Naive B cell (primary cell): ENCODE results near the gene LPIN2. TPM values are rescaled to one million over a fixed set of nuclear protein-coding genes. Genes with fewer than 3 reads are reported as not detected.
A peak's percentile ranks its signal among the peaks of the same experiment; 100 is the strongest.

Source experiments
- ATAC-seq, 2 donors: fragments of 150-1000 bp; cut with Tn5 transposase; 2 replicates each; pipeline ENCODE4 v1.10.0; 2021; ENCODE audit warnings: low read depth in 2 of 2, mild to moderate bottlenecking in 2 of 2, moderate library complexity in 2 of 2
- DNase-seq: peaks from one replicate; pipeline ENCODE4 v3.0.0; 2022
- H3K27ac Mint-ChIP-seq, 6 donors: one replicate each; pipeline ENCODE4 v1.8.0; 2020 to 2022; ENCODE audit warnings: mild to moderate bottlenecking in 6 of 6, mixed read lengths in 6 of 6, moderate library complexity in 5 of 6, inconsistent platforms in 2 of 6
- H3K27me3 Mint-ChIP-seq, 3 donors: one replicate each; pipeline ENCODE4 v1.8.0; 2021 to 2022; ENCODE audit warnings: mixed read lengths in 3 of 3, mild to moderate bottlenecking in 1 of 3
- H3K36me3 Mint-ChIP-seq, 2 donors: one replicate each; pipeline ENCODE4 v1.8.0; 2020 to 2022; ENCODE audit warnings: mixed read lengths in 2 of 2, inconsistent platforms in 1 of 2, mild to moderate bottlenecking in 1 of 2
- H3K4me1 Mint-ChIP-seq, 3 donors: one replicate each; pipeline ENCODE4 v1.8.0; 2020 to 2022; ENCODE audit warnings: mixed read lengths in 3 of 3, inconsistent platforms in 1 of 3, mild to moderate bottlenecking in 1 of 3, moderate library complexity in 1 of 3
- H3K4me3 Mint-ChIP-seq, 8 donors: one replicate each; pipeline ENCODE4 v1.8.0; 2020 to 2022; ENCODE audit warnings: mild to moderate bottlenecking in 8 of 8, mixed read lengths in 8 of 8, moderate library complexity in 8 of 8, inconsistent platforms in 2 of 8
- H3K9me3 Mint-ChIP-seq, 7 donors: one replicate each; pipeline ENCODE4 v1.8.0; 2020 to 2022; ENCODE audit warnings: mixed read lengths in 7 of 7, mild to moderate bottlenecking in 5 of 7, inconsistent platforms in 2 of 7, moderate library complexity in 1 of 7
- polyA plus RNA-seq, 6 donors: library from polyadenylated mRNA; unstranded; fragments of 300-500 nt; fragmentation: Illumina TruSeq; gene quantifications; one replicate each; pipeline ENCODE4 v1.2.3, GENCODE V29; 2021; ENCODE audit warnings: low read depth in 6 of 6

LPIN2 gene
- polyA plus RNA-seq, 6 donors from 2014 or later, result 1.6 to 15.4 (median 8.1) TPM

GRCh38 chr18:2994020-2994589, 18.8 kb downstream of the LPIN2 start:
- no peak for ATAC-seq
- no peak for DNase-seq
- Mint-ChIP-seq H3K27me3 (no peaks in the 10 kb centered on the region), H3K9me3 (no peaks in the 10 kb centered on the region), H3K27ac (no peak overlapping the region), H3K4me1 (peaks cover 13 to 23% (median 23%) of the 10 kb centered on the region in 3 donors), H3K4me3 (peak overlapping the region in 1 of 8 donors; percentile 70), H3K36me3 (no peaks in the 10 kb centered on the region)

GRCh38 chr18:2992995-2993877, 19.7 kb downstream of the LPIN2 start:
- Mint-ChIP-seq H3K27me3 (no peaks in the 10 kb centered on the region), H3K4me1 (peaks cover 10 to 20% (median 18%) of the 10 kb centered on the region in 3 donors), H3K4me3 (no peak overlapping the region), H3K9me3 (no peaks in the 10 kb centered on the region), H3K36me3 (no peaks in the 10 kb centered on the region), H3K27ac (no peak overlapping the region)
- no peak for ATAC-seq
- DNase-seq, result no peak

- no peaks in the 10 kb centered on the region for H3K27me3 Mint-ChIP-seq
- ATAC-seq (no peak), DNase-seq (no peak)
- peaks cover 8 to 18% (median 12%) of the 10 kb centered on the region in 3 donors for H3K4me1 Mint-ChIP-seq
- H3K27ac Mint-ChIP-seq, result no peak overlapping the region
- no peaks in the 10 kb centered on the region for H3K36me3 Mint-ChIP-seq
- H3K9me3 Mint-ChIP-seq, result no peaks in the 10 kb centered on the region
- H3K4me3 Mint-ChIP-seq, result no peak overlapping the region
Observed at GRCh38 chr18:2990956-2991640, 21.8 kb downstream of the LPIN2 start.

- H3K9me3 Mint-ChIP-seq, result no peaks in the 10 kb centered on the region
- peak overlapping the region in 1 of 8 donors; percentile 13 for H3K4me3 Mint-ChIP-seq
- no peaks in the 10 kb centered on the region for H3K36me3 Mint-ChIP-seq
- peak overlapping the region in 2 of 6 donors; percentile 42 to 52 for H3K27ac Mint-ChIP-seq
- no peak for ATAC-seq
- H3K4me1 Mint-ChIP-seq, result peaks cover 19 to 22% (median 21%) of the 10 kb centered on the region in 3 donors
- H3K27me3 Mint-ChIP-seq, result no peaks in the 10 kb centered on the region
- DNase-seq, result no peak
Observed at GRCh38 chr18:2987876-2988790, 24.8 kb downstream of the LPIN2 start.

GRCh38 chr18:2986150-2986865, 26.6 kb downstream of the LPIN2 start:
- Mint-ChIP-seq H3K9me3 (no peaks in the 10 kb centered on the region), H3K27me3 (no peaks in the 10 kb centered on the region), H3K4me3 (no peak overlapping the region), H3K4me1 (peaks cover 31 to 40% (median 34%) of the 10 kb centered on the region in 3 donors), H3K36me3 (no peaks in the 10 kb centered on the region), H3K27ac (peak overlapping the region in 1 of 6 donors; percentile 19)
- DNase-seq (no peak), ATAC-seq (no peak)

GRCh38 chr18:2985628-2986027, 27.3 kb downstream of the LPIN2 start:
- no peak overlapping the region for H3K27ac Mint-ChIP-seq
- no peaks in the 10 kb centered on the region for H3K27me3 Mint-ChIP-seq
- no peaks in the 10 kb centered on the region for H3K9me3 Mint-ChIP-seq
- H3K4me1 Mint-ChIP-seq, result peaks cover 33 to 47% (median 34%) of the 10 kb centered on the region in 3 donors
- peak; percentile 64 to 73 for ATAC-seq
- H3K36me3 Mint-ChIP-seq, result no peaks in the 10 kb centered on the region
- DNase-seq, result peak; percentile 47
- no peak overlapping the region for H3K4me3 Mint-ChIP-seq

- no peak for DNase-seq
- H3K9me3 Mint-ChIP-seq, result no peaks in the 10 kb centered on the region
- peak overlapping the region in 2 of 6 donors; percentile 38 to 67 for H3K27ac Mint-ChIP-seq
- no peak for ATAC-seq
- H3K4me1 Mint-ChIP-seq, result peaks cover 38 to 55% (median 43%) of the 10 kb centered on the region in 3 donors
- H3K27me3 Mint-ChIP-seq, result no peaks in the 10 kb centered on the region
- H3K4me3 Mint-ChIP-seq, result peak overlapping the region in 1 of 8 donors; percentile 70
- H3K36me3 Mint-ChIP-seq, result no peaks in the 10 kb centered on the region
Observed at GRCh38 chr18:2984703-2985261, 28.2 kb downstream of the LPIN2 start.

GRCh38 chr18:2984091-2984490, 28.9 kb downstream of the LPIN2 start:
- Mint-ChIP-seq H3K4me1 (peaks cover 43 to 61% (median 49%) of the 10 kb centered on the region in 3 donors), H3K27ac (peak overlapping the region in 3 of 6 donors; percentile 67 to 94 (median 68)), H3K4me3 (peak overlapping the region in 2 of 8 donors; percentile 43 to 79), H3K27me3 (no peaks in the 10 kb centered on the region), H3K36me3 (no peaks in the 10 kb centered on the region), H3K9me3 (no peaks in the 10 kb centered on the region)
- ATAC-seq (no peak), DNase-seq (no peak)

- no peak for ATAC-seq
- no peaks in the 10 kb centered on the region for H3K9me3 Mint-ChIP-seq
- H3K27ac Mint-ChIP-seq, result peak overlapping the region in 3 of 6 donors; percentile 48 to 97 (median 57)
- no peaks in the 10 kb centered on the region for H3K27me3 Mint-ChIP-seq
- H3K4me1 Mint-ChIP-seq, result peaks cover 51 to 69% (median 57%) of the 10 kb centered on the region in 3 donors
- H3K4me3 Mint-ChIP-seq, result peak overlapping the region in 4 of 8 donors; percentile 59 to 81 (median 80)
- H3K36me3 Mint-ChIP-seq, result no peaks in the 10 kb centered on the region
- no peak for DNase-seq
Observed at GRCh38 chr18:2983296-2983695, 29.6 kb downstream of the LPIN2 start.

- no peak for DNase-seq
- peak overlapping the region; percentile 44 to 97 (median 56) for H3K27ac Mint-ChIP-seq
- no peaks in the 10 kb centered on the region for H3K9me3 Mint-ChIP-seq
- H3K4me1 Mint-ChIP-seq, result peaks cover 54 to 76% (median 60%) of the 10 kb centered on the region in 3 donors
- no peaks in the 10 kb centered on the region for H3K36me3 Mint-ChIP-seq
- peak overlapping the region; percentile 59 to 82 (median 80) for H3K4me3 Mint-ChIP-seq
- no peaks in the 10 kb centered on the region for H3K27me3 Mint-ChIP-seq
- no peak for ATAC-seq
Observed at GRCh38 chr18:2982452-2983269, 30.3 kb downstream of the LPIN2 start.

GRCh38 chr18:2982022-2982421, 30.9 kb downstream of the LPIN2 start:
- H3K4me3 Mint-ChIP-seq, result peak overlapping the region in 6 of 8 donors; percentile 32 to 80 (median 74)
- no peaks in the 10 kb centered on the region for H3K27me3 Mint-ChIP-seq
- peak overlapping the region; percentile 56 to 97 (median 97) for H3K27ac Mint-ChIP-seq
- ATAC-seq (no peak), DNase-seq (no peak)
- peaks cover 59 to 82% (median 60%) of the 10 kb centered on the region in 3 donors for H3K4me1 Mint-ChIP-seq
- H3K36me3 Mint-ChIP-seq, result no peaks in the 10 kb centered on the region
- no peaks in the 10 kb centered on the region for H3K9me3 Mint-ChIP-seq
